ENCODE data around the gene FMO1. TPM values are rescaled to one million over a fixed set of nuclear protein-coding genes. Genes with fewer than 3 reads are reported as not detected.

The FMO1 gene
- total RNA-seq, 4 donors from 2014 or later, result 0.21 to 2.9 (median 0.67) TPM

- H3K27ac ChIP-seq, result no peak overlapping the region
- TF ChIP-seq CTCF (IDR thresholded peaks at IDR 0.05) (no peak), POLR2A (IDR thresholded peaks at IDR 0.05) (no peak), EP300 (IDR thresholded peaks at IDR 0.05) (no peak)
- H3K4me1 ChIP-seq, result peaks cover 0 to 13% (median 4%) of the 10 kb centered on the region in 4 donors
- H3K27me3 ChIP-seq, result peaks cover 0 to 10% of the 10 kb centered on the region in 2 donors
- DNase-seq (ENCODE audit: low spot score in 2 of 2), result no peak
- H3K36me3 ChIP-seq, result no peaks in the 10 kb centered on the region
- 0 to 93% methylated on average over 1 of the region's 1 CpG for WGBS, 2 donors
- H3K4me3 ChIP-seq, result no peak overlapping the region
- H3K9me3 ChIP-seq, result no peaks in the 10 kb centered on the region
Observed at GRCh38 chr1:171248841-171249240, 547 bp downstream of the FMO1 start.

GRCh38 chr1:171250263-171250662 lies 2.0 kb downstream of the FMO1 start:
- DNase-seq (ENCODE audit: low spot score in 2 of 2), result no peak
- TF ChIP-seq POLR2A (IDR thresholded peaks at IDR 0.05) (no peak), EP300 (IDR thresholded peaks at IDR 0.05) (no peak), CTCF (IDR thresholded peaks at IDR 0.05) (no peak)
- Histone ChIP-seq H3K4me3 (no peak overlapping the region), H3K27me3 (peaks cover 0 to 10% of the 10 kb centered on the region in 2 donors), H3K4me1 (peaks cover 0 to 13% (median 4%) of the 10 kb centered on the region in 4 donors), H3K36me3 (no peaks in the 10 kb centered on the region), H3K9me3 (no peaks in the 10 kb centered on the region), H3K27ac (no peak overlapping the region)
- WGBS, 2 donors, result 83 to 90% methylated on average over 3 of the region's 3 CpGs

GRCh38 chr1:171251042-171251951 lies 3.0 kb downstream of the FMO1 start:
- no peak for DNase-seq (ENCODE audit: low spot score in 2 of 2)
- H3K27ac ChIP-seq, result peak overlapping the region in 1 of 4 donors; percentile 52

GRCh38 chr1:171251952-171252300 lies 3.6 kb downstream of the FMO1 start:
- no peak for DNase-seq (ENCODE audit: low spot score in 2 of 2)
- H3K27me3 ChIP-seq, result peaks cover 0 to 10% of the 10 kb centered on the region in 2 donors
- 50 to 53% methylated on average over 6 of the region's 6 CpGs for WGBS, 2 donors
- H3K4me1 ChIP-seq, result peaks cover 0 to 15% (median 4%) of the 10 kb centered on the region in 4 donors
- no peak overlapping the region for H3K27ac ChIP-seq
- TF ChIP-seq POLR2A (IDR thresholded peaks at IDR 0.05) (no peak), CTCF (IDR thresholded peaks at IDR 0.05) (peak in 1 of 5 experiments; percentile 1)
- no peaks in the 10 kb centered on the region for H3K36me3 ChIP-seq
- H3K4me3 ChIP-seq, result peak overlapping the region; percentile 20 to 57 (median 38)
- no peaks in the 10 kb centered on the region for H3K9me3 ChIP-seq

More at GRCh38 chr1:171251042-171251951, 3.0 kb downstream of the FMO1 start:
- Histone ChIP-seq H3K4me1 (peaks cover 0 to 13% (median 4%) of the 10 kb centered on the region in 4 donors), H3K27me3 (peaks cover 0 to 10% of the 10 kb centered on the region in 2 donors), H3K9me3 (no peaks in the 10 kb centered on the region), H3K4me3 (peak overlapping the region; percentile 20 to 57 (median 38)), H3K36me3 (no peaks in the 10 kb centered on the region)
- TF ChIP-seq POLR2A (IDR thresholded peaks at IDR 0.05), result no peak
- peak; percentile 28 to 54 (median 44) for TF ChIP-seq CTCF (IDR thresholded peaks at IDR 0.05)
- no peak for TF ChIP-seq EP300 (IDR thresholded peaks at IDR 0.05)
- 12% methylated on average over 28 of the region's 34 CpGs for WGBS, 2 donors

GRCh38 chr1:171252482-171252881 lies 4.2 kb downstream of the FMO1 start:
- H3K4me3 ChIP-seq, result no peak overlapping the region
- DNase-seq (ENCODE audit: low spot score in 2 of 2), result no peak
- 65 to 81% methylated on average over 5 of the region's 5 CpGs for WGBS, 2 donors
- TF ChIP-seq POLR2A (IDR thresholded peaks at IDR 0.05), result no peak
- TF ChIP-seq CTCF (IDR thresholded peaks at IDR 0.05), result no peak
- TF ChIP-seq EP300 (IDR thresholded peaks at IDR 0.05), result no peak
- no peaks in the 10 kb centered on the region for H3K9me3 ChIP-seq
- no peaks in the 10 kb centered on the region for H3K36me3 ChIP-seq
- H3K27ac ChIP-seq, result no peak overlapping the region
- peaks cover 0 to 21% (median 4%) of the 10 kb centered on the region in 4 donors for H3K4me1 ChIP-seq
- peaks cover 0 to 10% of the 10 kb centered on the region in 2 donors for H3K27me3 ChIP-seq
